Thymus (tissue), 11 donors: ENCODE measurements around the gene ACTN4. TPM values are rescaled to one million over a fixed set of nuclear protein-coding genes. Genes with fewer than 3 reads are reported as not detected.

Experiments
- DNase-seq, 9 donors: peaks; one replicate each; pipeline ENCODE4 v3.0.0-alpha.2; 2013; ENCODE audit warnings: low spot score in 9 of 9, low read depth in 6 of 9, missing footprints in 1 of 9
- H3K27ac ChIP-seq, 2 donors: one replicate each; pipeline ENCODE4 v1.5.1; 2013; ENCODE audit warnings: control low read depth in 1 of 2, low read depth in 1 of 2, low read length in 1 of 2, mild to moderate bottlenecking in 1 of 2, moderate library complexity in 1 of 2
- H3K27me3 ChIP-seq, 2 donors: one replicate each; pipeline ENCODE4 v1.5.1; 2013; ENCODE audit warnings: low read length in 1 of 2; ENCODE audit not compliant: control insufficient read depth in 2 of 2, insufficient read depth in 1 of 2
- H3K36me3 ChIP-seq, 2 donors: one replicate each; pipeline ENCODE4 v1.5.1; 2013; ENCODE audit warnings: low read length in 1 of 2, mild to moderate bottlenecking in 1 of 2, moderate library complexity in 1 of 2; ENCODE audit not compliant: control insufficient read depth in 2 of 2, insufficient read depth in 2 of 2
- H3K4me1 ChIP-seq, 2 donors: one replicate each; pipeline ENCODE4 v1.5.1; 2013; ENCODE audit warnings: low read length in 2 of 2; ENCODE audit not compliant: control insufficient read depth in 2 of 2, insufficient read depth in 2 of 2
- H3K4me3 ChIP-seq, 2 donors: one replicate each; pipeline ENCODE4 v1.5.1; 2013; ENCODE audit warnings: low read length in 2 of 2, control low read depth in 1 of 2, mild to moderate bottlenecking in 1 of 2
- H3K9me3 ChIP-seq, 2 donors: one replicate each; pipeline ENCODE4 v1.5.1; 2013; ENCODE audit warnings: low read length in 1 of 2, mild to moderate bottlenecking in 1 of 2; ENCODE audit not compliant: control insufficient read depth in 2 of 2, insufficient read depth in 1 of 2
- WGBS: extraction: QIAGEN DNeasy Blood & Tissue Kit; methylation state at CpG from one replicate; pipeline ENCODE4 v1.1.7; 2013; 5-methylcytosine and 5-hydroxymethylcytosine counted together
- polyA plus RNA-seq: library from polyadenylated mRNA; stranded (reverse); fragments of 200-250 nt; gene quantifications from one replicate; pipeline ENCODE4 v1.2.3, GENCODE V29; 2013
- total RNA-seq: library from RNA; stranded (reverse); fragments of 120-200 nt; gene quantifications from one replicate; pipeline ENCODE4 v1.2.4, GENCODE V29; 2013
- donor health status: healthy.

Gene ACTN4
- total and polyA plus RNA-seq, 2 donors, result 23.8 to 124 TPM

DNA sequence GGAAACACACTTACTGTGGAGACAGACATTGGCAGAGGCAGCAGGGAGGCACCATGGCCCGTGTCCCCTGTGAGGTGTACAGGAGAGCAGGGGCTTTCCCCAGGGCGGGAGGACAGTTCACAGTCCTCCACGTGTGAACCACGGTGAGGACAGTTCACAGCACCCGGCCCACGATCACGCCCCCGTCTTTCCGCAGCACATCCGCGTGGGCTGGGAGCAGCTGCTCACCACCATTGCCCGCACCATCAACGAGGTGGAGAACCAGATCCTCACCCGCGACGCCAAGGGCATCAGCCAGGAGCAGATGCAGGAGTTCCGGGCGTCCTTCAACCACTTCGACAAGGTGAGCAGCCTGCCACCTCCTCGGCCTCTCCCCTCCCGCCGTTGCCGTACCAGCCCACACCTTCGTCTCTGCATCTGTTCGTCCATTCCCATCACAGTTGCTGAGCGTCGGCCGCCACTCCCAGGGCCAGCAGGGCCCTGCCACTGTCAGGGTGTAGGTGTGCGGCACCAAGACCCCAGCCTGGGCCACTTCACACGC lies 79.4 kb downstream of the ACTN4 start:
- H3K27ac ChIP-seq, result no peak overlapping the region

GRCh38 chr19:38727306-38727867 lies 79.9 kb downstream of the ACTN4 start:
- WGBS, result 96% methylated on average over 17 of the region's 17 CpGs
- Histone ChIP-seq H3K4me1 (peaks cover 0 to 2% of the 10 kb centered on the region in 2 donors), H3K27ac (no peak overlapping the region), H3K36me3 (peaks cover 21 to 46% of the 10 kb centered on the region in 2 donors), H3K27me3 (no peaks in the 10 kb centered on the region), H3K9me3 (no peaks in the 10 kb centered on the region), H3K4me3 (no peak overlapping the region)
- no peak for DNase-seq

More for the DNA sequence above, 79.4 kb downstream of the ACTN4 start:
- Histone ChIP-seq H3K36me3 (peaks cover 26 to 49% of the 10 kb centered on the region in 2 donors), H3K4me3 (no peak overlapping the region), H3K27me3 (no peaks in the 10 kb centered on the region), H3K9me3 (no peaks in the 10 kb centered on the region), H3K4me1 (peaks cover 0 to 2% of the 10 kb centered on the region in 2 donors)
- WGBS, result 96% methylated on average over 30 of the region's 30 CpGs
- DNase-seq, result no peak

DNA sequence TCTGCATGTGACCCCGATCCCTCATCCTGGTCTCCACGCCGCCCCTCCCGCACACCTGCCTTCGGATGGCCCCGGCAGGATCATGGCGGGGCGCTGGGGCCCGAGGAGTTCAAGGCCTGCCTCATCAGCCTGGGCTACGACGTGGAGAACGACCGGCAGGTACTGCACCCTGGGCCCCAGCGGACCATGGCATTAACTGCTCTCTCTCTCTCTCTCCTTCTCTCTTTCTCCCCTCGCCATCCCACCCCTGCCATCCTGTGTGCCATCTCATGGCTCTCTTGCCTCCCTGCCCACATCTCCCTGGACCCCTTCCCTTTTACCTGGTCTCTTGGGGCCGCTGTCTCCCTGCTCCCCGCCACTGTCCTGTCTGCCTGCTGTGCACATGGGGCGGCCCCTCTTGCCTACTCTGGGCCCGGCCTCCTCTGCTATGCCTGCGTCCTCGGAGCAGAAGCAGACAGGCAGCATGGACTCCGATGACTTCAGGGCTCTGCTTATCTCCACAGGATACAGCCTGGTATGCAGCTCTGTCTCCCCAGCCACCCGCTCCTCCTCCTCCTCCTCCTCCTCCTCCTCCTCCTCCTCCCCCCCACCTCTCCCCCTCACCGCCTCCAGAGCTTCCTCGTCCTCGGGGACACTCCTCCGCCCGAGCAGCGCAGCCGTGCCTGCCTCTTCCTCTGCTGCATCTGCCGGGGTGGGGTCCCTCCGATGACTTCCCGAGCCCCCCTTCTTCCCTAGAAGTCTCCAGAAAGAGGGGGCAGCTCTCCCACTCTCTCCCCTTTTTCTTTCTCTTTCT lies 80.6 kb downstream of the ACTN4 start:
- no peak for DNase-seq

GRCh38 chr19:38728752-38729541 lies 81.5 kb downstream of the ACTN4 start:
- H3K4me3 ChIP-seq, result no peak overlapping the region
- peaks cover 14 to 42% of the 10 kb centered on the region in 2 donors for H3K36me3 ChIP-seq
- H3K4me1 ChIP-seq, result peaks cover 0 to 2% of the 10 kb centered on the region in 2 donors
- H3K9me3 ChIP-seq, result no peaks in the 10 kb centered on the region
- H3K27me3 ChIP-seq, result peaks cover 0 to 9% of the 10 kb centered on the region in 2 donors
- DNase-seq, result no peak
- H3K27ac ChIP-seq, result no peak overlapping the region
- 96% methylated on average over 37 of the region's 37 CpGs for WGBS

More for the DNA sequence above, 80.6 kb downstream of the ACTN4 start:
- Histone ChIP-seq H3K27me3 (peaks cover 0 to 2% of the 10 kb centered on the region in 2 donors), H3K4me1 (peaks cover 0 to 2% of the 10 kb centered on the region in 2 donors), H3K4me3 (no peak overlapping the region), H3K36me3 (peaks cover 15 to 46% of the 10 kb centered on the region in 2 donors), H3K9me3 (no peaks in the 10 kb centered on the region), H3K27ac (no peak overlapping the region)
- WGBS, result 92% methylated on average over 33 of the region's 33 CpGs

DNA sequence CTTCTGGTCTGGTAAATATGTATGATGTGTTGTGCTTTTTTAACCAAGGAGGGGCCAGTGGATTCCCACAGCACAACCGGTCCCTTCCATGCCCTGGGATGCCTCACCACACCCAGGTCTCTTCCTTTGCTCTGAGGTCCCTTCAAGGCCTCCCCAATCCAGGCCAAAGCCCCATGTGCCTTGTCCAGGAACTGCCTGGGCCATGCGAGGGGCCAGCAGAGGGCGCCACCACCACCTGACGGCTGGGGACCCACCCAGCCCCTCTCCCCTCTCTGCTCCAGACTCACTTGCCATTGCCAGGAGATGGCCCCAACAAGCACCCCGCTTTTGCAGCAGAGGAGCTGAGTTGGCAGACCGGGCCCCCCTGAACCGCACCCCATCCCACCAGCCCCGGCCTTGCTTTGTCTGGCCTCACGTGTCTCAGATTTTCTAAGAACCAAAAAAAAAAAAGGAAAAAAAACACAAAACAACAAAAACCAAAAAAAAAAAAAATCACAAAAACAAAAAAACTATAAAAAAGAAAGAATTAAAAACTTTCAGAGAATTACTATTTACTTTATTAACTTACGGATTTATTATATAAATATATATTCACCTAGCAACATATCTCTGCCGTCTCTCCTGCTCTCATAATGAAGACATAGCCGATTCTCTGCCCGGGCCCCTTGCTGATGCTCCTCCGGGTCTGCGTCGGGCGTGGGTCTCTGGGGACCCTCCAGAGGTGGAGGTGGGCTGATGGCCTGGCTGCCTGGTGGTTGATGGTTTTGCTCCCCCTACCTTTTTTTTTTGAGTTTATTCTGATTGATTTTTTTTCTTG lies 82.4 kb downstream of the ACTN4 start:
- 78% methylated on average over 17 of the region's 17 CpGs for WGBS
- H3K27me3 ChIP-seq, result peaks cover under 1 to 18% of the 10 kb centered on the region in 2 donors
- no peak overlapping the region for H3K4me3 ChIP-seq
- peaks cover 5 to 10% of the 10 kb centered on the region in 2 donors for H3K4me1 ChIP-seq
- no peak overlapping the region for H3K27ac ChIP-seq
- H3K36me3 ChIP-seq, result peaks cover 12 to 33% of the 10 kb centered on the region in 2 donors
- H3K9me3 ChIP-seq, result no peaks in the 10 kb centered on the region
- peak in 8 of 9 donors; percentile 7 to 69 (median 34) for DNase-seq

DNA sequence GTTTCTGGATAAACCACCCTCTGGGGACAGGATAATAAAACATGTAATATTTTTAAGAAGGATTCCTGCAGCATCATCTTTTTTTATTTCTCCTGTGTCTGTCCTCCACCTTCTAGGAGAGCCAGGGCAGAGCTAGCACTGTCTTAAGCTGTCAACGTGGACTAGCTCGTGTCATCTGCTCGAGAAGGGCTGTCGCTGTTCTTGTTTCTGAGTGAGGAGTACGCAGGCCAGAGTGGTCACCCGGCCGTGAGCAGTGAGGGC lies 83.0 kb downstream of the ACTN4 start:
- Histone ChIP-seq H3K9me3 (no peaks in the 10 kb centered on the region), H3K36me3 (peaks cover 7 to 30% of the 10 kb centered on the region in 2 donors), H3K27me3 (peaks cover 6 to 24% of the 10 kb centered on the region in 2 donors), H3K4me1 (peaks cover 5 to 16% of the 10 kb centered on the region in 2 donors), H3K4me3 (no peak overlapping the region), H3K27ac (no peak overlapping the region)
- no peak for DNase-seq
- WGBS, result 96% methylated on average over 7 of the region's 7 CpGs

GRCh38 chr19:38730731-38731589 lies 83.5 kb downstream of the ACTN4 start:
- Histone ChIP-seq H3K27ac (no peak overlapping the region), H3K36me3 (peaks cover 6 to 25% of the 10 kb centered on the region in 2 donors), H3K27me3 (peaks cover 7 to 26% of the 10 kb centered on the region in 2 donors), H3K4me1 (peaks cover 5 to 16% of the 10 kb centered on the region in 2 donors), H3K4me3 (no peak overlapping the region), H3K9me3 (peaks cover 0 to under 1% of the 10 kb centered on the region in 2 donors)
- no peak for DNase-seq
- 98% methylated on average over 19 of the region's 19 CpGs for WGBS
